Measurements from ENCODE around the gene SEMA6A. TPM values are rescaled to one million over a fixed set of nuclear protein-coding genes. Genes with fewer than 3 reads are reported as not detected.

SEMA6A gene
- total RNA-seq (2014; rRNA removed; shearing (Covaris generic); ENCODE audit: low replicate concordance), result not detected in 2 replicates

- no peaks in the 10 kb centered on the region for H3K36me3 ChIP-seq (ENCODE audit: insufficient read depth, low read length)
- H4K20me1 ChIP-seq (ENCODE audit: insufficient read depth, low read depth, low read length), result peaks cover 2% of the 10 kb centered on the region; the same call in 1 of the 2 replicates
- H3K9ac ChIP-seq (ENCODE audit: low read length), result no peak within 1 kb of the TSS
- no peaks in the 10 kb centered on the region for H3K9me2 ChIP-seq (replicated peaks; ENCODE audit: insufficient read depth, low read length)
- peak; percentile 79 for DNase-seq
- H3K79me2 ChIP-seq (ENCODE audit: low read length), result no peaks in the 10 kb centered on the region
- H3K9me3 ChIP-seq (ENCODE audit: low read length), result no peaks in the 10 kb centered on the region
- H3K27ac ChIP-seq (ENCODE audit: low read length), result no peak within 1 kb of the TSS
- no peaks in the 10 kb centered on the region for H3K27me3 ChIP-seq (ENCODE audit: low read length)
- peak within 1 kb of the TSS; percentile 69 for H3K4me2 ChIP-seq (ENCODE audit: low read depth, low read length, poor library complexity, severe bottlenecking)
- H3K4me3 ChIP-seq (ENCODE audit: low read length), result peak within 1 kb of the TSS; percentile 51
- H2AFZ ChIP-seq (ENCODE audit: low read length), result no peak within 1 kb of the TSS
- H3K4me1 ChIP-seq (ENCODE audit: low read length), result peaks cover 45% of the 10 kb centered on the region
These were observed at the start of gene SEMA6A for GRCh38 chr5:116574367-116575325. Gene SEMA6A (minus strand): TSS chr5:116574823. CDS start chr5:116504944, 69,879 bp downstream.

GRCh38 chr5:116622375-116623050 lies 47.9 kb upstream of the SEMA6A start:
- H4K20me1 ChIP-seq (ENCODE audit: insufficient read depth, low read depth, low read length), result no peaks in the 10 kb centered on the region
- H3K27ac ChIP-seq (ENCODE audit: low read length), result no peak overlapping the region
- H3K9ac ChIP-seq (ENCODE audit: low read length), result no peak overlapping the region
- H3K36me3 ChIP-seq (ENCODE audit: insufficient read depth, low read length), result no peaks in the 10 kb centered on the region
- no peak overlapping the region for H2AFZ ChIP-seq (ENCODE audit: low read length)
- H3K4me3 ChIP-seq (ENCODE audit: low read length), result no peak overlapping the region
- no peak for DNase-seq
- no peaks in the 10 kb centered on the region for H3K79me2 ChIP-seq (ENCODE audit: low read length)
- H3K27me3 ChIP-seq (ENCODE audit: low read length), result no peaks in the 10 kb centered on the region
- no peaks in the 10 kb centered on the region for H3K4me1 ChIP-seq (ENCODE audit: low read length)
- H3K9me3 ChIP-seq (ENCODE audit: low read length), result no peaks in the 10 kb centered on the region
- no peak overlapping the region for H3K4me2 ChIP-seq (ENCODE audit: low read depth, low read length, poor library complexity, severe bottlenecking)
- no peaks in the 10 kb centered on the region for H3K9me2 ChIP-seq (replicated peaks; ENCODE audit: insufficient read depth, low read length)

GRCh38 chr5:116621599-116621998 lies 47.0 kb upstream of the SEMA6A start:
- Histone ChIP-seq H3K4me1 (ENCODE audit: low read length) (no peaks in the 10 kb centered on the region), H3K4me2 (ENCODE audit: low read depth, low read length, poor library complexity, severe bottlenecking) (no peak overlapping the region), H3K9me2 (replicated peaks; ENCODE audit: insufficient read depth, low read length) (no peaks in the 10 kb centered on the region), H3K9ac (ENCODE audit: low read length) (no peak overlapping the region), H3K27me3 (ENCODE audit: low read length) (no peaks in the 10 kb centered on the region), H3K9me3 (ENCODE audit: low read length) (no peaks in the 10 kb centered on the region), H3K27ac (ENCODE audit: low read length) (no peak overlapping the region), H3K79me2 (ENCODE audit: low read length) (no peaks in the 10 kb centered on the region), H4K20me1 (ENCODE audit: insufficient read depth, low read depth, low read length) (no peaks in the 10 kb centered on the region), H3K36me3 (ENCODE audit: insufficient read depth, low read length) (no peaks in the 10 kb centered on the region), H3K4me3 (ENCODE audit: low read length) (no peak overlapping the region), H2AFZ (ENCODE audit: low read length) (no peak overlapping the region)
- DNase-seq, result no peak

GRCh38 chr5:116616876-116617275 lies 42.3 kb upstream of the SEMA6A start:
- no peak overlapping the region for H3K4me3 ChIP-seq (ENCODE audit: low read length)
- no peak overlapping the region for H3K27ac ChIP-seq (ENCODE audit: low read length)
- H3K9ac ChIP-seq (ENCODE audit: low read length), result no peak overlapping the region
- no peak overlapping the region for H3K4me2 ChIP-seq (ENCODE audit: low read depth, low read length, poor library complexity, severe bottlenecking)
- no peaks in the 10 kb centered on the region for H3K9me2 ChIP-seq (replicated peaks; ENCODE audit: insufficient read depth, low read length)
- DNase-seq, result no peak
- H3K36me3 ChIP-seq (ENCODE audit: insufficient read depth, low read length), result no peaks in the 10 kb centered on the region
- no peaks in the 10 kb centered on the region for H4K20me1 ChIP-seq (ENCODE audit: insufficient read depth, low read depth, low read length)
- no peaks in the 10 kb centered on the region for H3K9me3 ChIP-seq (ENCODE audit: low read length)
- H3K79me2 ChIP-seq (ENCODE audit: low read length), result no peaks in the 10 kb centered on the region
- H3K4me1 ChIP-seq (ENCODE audit: low read length), result no peaks in the 10 kb centered on the region
- H3K27me3 ChIP-seq (ENCODE audit: low read length), result no peaks in the 10 kb centered on the region
- no peak overlapping the region for H2AFZ ChIP-seq (ENCODE audit: low read length)

- Histone ChIP-seq H3K36me3 (ENCODE audit: insufficient read depth, low read length) (no peaks in the 10 kb centered on the region), H3K27ac (ENCODE audit: low read length) (no peak overlapping the region), H3K79me2 (ENCODE audit: low read length) (no peaks in the 10 kb centered on the region), H4K20me1 (ENCODE audit: insufficient read depth, low read depth, low read length) (no peaks in the 10 kb centered on the region), H3K4me3 (ENCODE audit: low read length) (no peak overlapping the region), H3K4me2 (ENCODE audit: low read depth, low read length, poor library complexity, severe bottlenecking) (no peak overlapping the region), H3K9me2 (replicated peaks; ENCODE audit: insufficient read depth, low read length) (no peaks in the 10 kb centered on the region), H3K9ac (ENCODE audit: low read length) (no peak overlapping the region), H3K4me1 (ENCODE audit: low read length) (no peaks in the 10 kb centered on the region), H3K27me3 (ENCODE audit: low read length) (no peaks in the 10 kb centered on the region), H3K9me3 (ENCODE audit: low read length) (no peaks in the 10 kb centered on the region), H2AFZ (ENCODE audit: low read length) (no peak overlapping the region)
- DNase-seq, result no peak
These were observed 39.9 kb upstream of the SEMA6A start for GRCh38 chr5:116614603-116614920.

GRCh38 chr5:116613445-116613844 lies 38.8 kb upstream of the SEMA6A start:
- no peak overlapping the region for H3K4me3 ChIP-seq (ENCODE audit: low read length)
- DNase-seq, result no peak
- no peaks in the 10 kb centered on the region for H4K20me1 ChIP-seq (ENCODE audit: insufficient read depth, low read depth, low read length)
- no peaks in the 10 kb centered on the region for H3K9me3 ChIP-seq (ENCODE audit: low read length)
- no peak overlapping the region for H3K9ac ChIP-seq (ENCODE audit: low read length)
- H3K4me2 ChIP-seq (ENCODE audit: low read depth, low read length, poor library complexity, severe bottlenecking), result no peak overlapping the region
- no peaks in the 10 kb centered on the region for H3K9me2 ChIP-seq (replicated peaks; ENCODE audit: insufficient read depth, low read length)
- no peaks in the 10 kb centered on the region for H3K4me1 ChIP-seq (ENCODE audit: low read length)
- H3K79me2 ChIP-seq (ENCODE audit: low read length), result no peaks in the 10 kb centered on the region
- no peaks in the 10 kb centered on the region for H3K27me3 ChIP-seq (ENCODE audit: low read length)
- no peak overlapping the region for H2AFZ ChIP-seq (ENCODE audit: low read length)
- H3K27ac ChIP-seq (ENCODE audit: low read length), result no peak overlapping the region
- H3K36me3 ChIP-seq (ENCODE audit: insufficient read depth, low read length), result no peaks in the 10 kb centered on the region

- DNase-seq, result no peak
- H3K4me1 ChIP-seq (ENCODE audit: low read length), result no peaks in the 10 kb centered on the region
- no peaks in the 10 kb centered on the region for H3K36me3 ChIP-seq (ENCODE audit: insufficient read depth, low read length)
- H3K9ac ChIP-seq (ENCODE audit: low read length), result no peak overlapping the region
- H4K20me1 ChIP-seq (ENCODE audit: insufficient read depth, low read depth, low read length), result no peaks in the 10 kb centered on the region
- no peaks in the 10 kb centered on the region for H3K79me2 ChIP-seq (ENCODE audit: low read length)
- H3K4me2 ChIP-seq (ENCODE audit: low read depth, low read length, poor library complexity, severe bottlenecking), result no peak overlapping the region
- H2AFZ ChIP-seq (ENCODE audit: low read length), result no peak overlapping the region
- H3K9me3 ChIP-seq (ENCODE audit: low read length), result no peaks in the 10 kb centered on the region
- H3K27me3 ChIP-seq (ENCODE audit: low read length), result no peaks in the 10 kb centered on the region
- H3K27ac ChIP-seq (ENCODE audit: low read length), result no peak overlapping the region
- no peaks in the 10 kb centered on the region for H3K9me2 ChIP-seq (replicated peaks; ENCODE audit: insufficient read depth, low read length)
- no peak overlapping the region for H3K4me3 ChIP-seq (ENCODE audit: low read length)
These were observed 37.8 kb upstream of the SEMA6A start for GRCh38 chr5:116612431-116612830.

- no peaks in the 10 kb centered on the region for H3K36me3 ChIP-seq (ENCODE audit: insufficient read depth, low read length)
- no peaks in the 10 kb centered on the region for H3K4me1 ChIP-seq (ENCODE audit: low read length)
- no peak for DNase-seq
- H3K9me2 ChIP-seq (replicated peaks; ENCODE audit: insufficient read depth, low read length), result no peaks in the 10 kb centered on the region
- H3K27ac ChIP-seq (ENCODE audit: low read length), result no peak overlapping the region
- no peaks in the 10 kb centered on the region for H3K27me3 ChIP-seq (ENCODE audit: low read length)
- H3K4me3 ChIP-seq (ENCODE audit: low read length), result no peak overlapping the region
- no peaks in the 10 kb centered on the region for H3K9me3 ChIP-seq (ENCODE audit: low read length)
- no peak overlapping the region for H2AFZ ChIP-seq (ENCODE audit: low read length)
- no peaks in the 10 kb centered on the region for H3K79me2 ChIP-seq (ENCODE audit: low read length)
- H3K4me2 ChIP-seq (ENCODE audit: low read depth, low read length, poor library complexity, severe bottlenecking), result no peak overlapping the region
- no peak overlapping the region for H3K9ac ChIP-seq (ENCODE audit: low read length)
- H4K20me1 ChIP-seq (ENCODE audit: insufficient read depth, low read depth, low read length), result no peaks in the 10 kb centered on the region
These were observed 30.9 kb upstream of the SEMA6A start for GRCh38 chr5:116605310-116606070.
